ENCODE results near the gene MS4A10.
"Not testable (repeated sequence)": the region's sequence is repeated elsewhere in the genome, so short reads cannot be mapped to it uniquely, and the experiment has no call there.

MS4A10 gene

DNA sequence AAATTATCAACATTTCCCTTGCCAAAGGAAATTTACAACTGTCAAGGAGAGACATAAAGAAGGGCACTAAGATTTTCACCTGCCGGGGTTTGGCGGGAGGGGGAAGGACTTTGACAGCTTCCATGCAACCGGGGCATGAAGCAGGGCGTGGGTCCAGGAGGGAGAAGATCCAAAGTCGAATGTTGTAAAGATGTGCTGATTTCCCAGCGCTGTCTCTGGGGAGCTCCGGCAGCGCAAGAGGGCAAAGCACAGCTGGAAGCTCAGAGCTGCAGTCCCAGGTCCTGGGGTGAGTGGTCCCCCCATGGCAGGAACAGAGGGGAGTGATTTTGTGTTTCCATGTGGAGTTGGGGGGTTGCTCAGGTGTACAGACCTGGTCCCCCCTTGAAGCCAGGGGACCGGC is at the start of gene MS4A10:
Gene MS4A10, plus strand, starts transcription at position 198 of the 400 bp plus-strand sequence. CDS start 5,003 bp downstream, outside the sequence.
- no peak for DNase-seq

DNA sequence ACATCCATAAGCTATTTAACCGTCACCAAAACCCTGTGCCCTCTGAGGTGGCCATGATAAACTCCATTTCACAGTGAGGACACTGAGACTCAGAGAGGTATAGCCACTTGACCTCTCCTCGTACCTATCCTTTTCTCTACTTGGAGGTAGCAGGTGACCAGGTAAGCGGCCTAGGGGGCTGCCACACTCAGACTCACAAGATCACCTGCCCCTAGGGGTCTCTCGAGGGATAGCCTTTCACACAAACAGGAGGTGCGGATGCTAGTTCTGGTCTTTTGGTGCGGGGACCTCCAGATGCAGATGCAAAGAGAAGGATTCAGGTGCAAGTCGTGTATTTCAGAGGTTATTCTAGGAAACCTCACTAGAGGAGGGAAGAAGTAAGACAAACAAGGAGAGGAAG is 46.0 kb upstream of the MS4A10 start:
- DNase-seq: no peak

DNA sequence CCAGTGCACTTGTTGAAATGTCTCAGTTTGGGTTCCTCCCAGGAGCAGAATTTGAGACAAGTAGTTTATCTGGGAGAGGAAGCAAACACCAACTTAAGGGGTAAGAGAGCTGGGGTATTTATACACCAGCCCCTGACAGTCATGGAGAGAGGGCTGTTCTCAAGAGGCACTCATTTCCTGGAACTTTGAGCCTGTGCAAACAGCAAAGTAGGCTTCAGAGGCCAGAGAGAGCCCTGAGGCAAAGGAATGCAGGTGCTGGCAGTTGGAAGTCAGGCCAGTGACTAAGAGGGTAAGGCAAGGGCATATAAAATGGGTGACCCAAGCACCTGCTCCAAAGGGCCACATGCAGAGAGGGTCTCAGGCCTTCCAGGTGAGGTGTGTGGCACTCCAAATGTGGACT is 44.6 kb upstream of the MS4A10 start:
- no peak for DNase-seq

DNA sequence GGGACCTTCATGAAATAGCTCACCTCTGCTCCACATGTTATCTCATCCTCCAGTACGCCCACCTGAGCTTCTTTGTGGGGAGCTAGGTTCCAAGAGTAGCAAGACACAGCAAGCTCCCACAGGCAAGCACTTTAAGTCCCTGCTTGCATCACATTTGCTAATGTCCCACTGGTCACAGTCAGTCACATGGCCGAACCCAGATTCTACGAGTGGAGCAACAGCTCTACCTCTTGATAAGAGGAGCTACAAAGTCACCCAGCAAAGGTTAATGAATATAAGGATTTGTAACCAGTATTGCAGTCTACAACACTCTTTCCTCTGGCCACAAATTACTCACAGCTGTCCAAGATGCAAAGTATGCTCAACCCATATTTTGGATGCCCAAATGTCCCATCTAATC is 43.7 kb upstream of the MS4A10 start:
- DNase-seq: no peak

DNA sequence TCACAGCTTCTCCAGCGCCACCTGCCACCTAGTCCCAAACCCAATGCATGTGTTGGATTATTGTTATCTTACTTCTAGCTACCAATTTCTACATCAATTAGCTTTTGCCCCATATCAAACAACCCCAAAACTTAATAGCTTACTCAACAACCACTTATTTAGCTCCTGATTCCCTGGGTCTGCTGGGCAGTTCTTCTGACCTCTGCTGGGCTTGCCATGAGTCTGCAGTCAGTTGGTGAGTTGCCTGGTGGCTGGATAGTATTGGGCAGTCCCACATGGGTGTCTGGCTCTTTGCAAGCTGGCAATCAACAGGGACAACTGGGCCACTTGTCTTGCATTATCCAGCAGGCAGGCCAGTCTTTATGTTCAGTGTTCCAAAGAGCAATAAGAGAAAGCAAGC is 42.1 kb upstream of the MS4A10 start:
- no peak for DNase-seq

DNA sequence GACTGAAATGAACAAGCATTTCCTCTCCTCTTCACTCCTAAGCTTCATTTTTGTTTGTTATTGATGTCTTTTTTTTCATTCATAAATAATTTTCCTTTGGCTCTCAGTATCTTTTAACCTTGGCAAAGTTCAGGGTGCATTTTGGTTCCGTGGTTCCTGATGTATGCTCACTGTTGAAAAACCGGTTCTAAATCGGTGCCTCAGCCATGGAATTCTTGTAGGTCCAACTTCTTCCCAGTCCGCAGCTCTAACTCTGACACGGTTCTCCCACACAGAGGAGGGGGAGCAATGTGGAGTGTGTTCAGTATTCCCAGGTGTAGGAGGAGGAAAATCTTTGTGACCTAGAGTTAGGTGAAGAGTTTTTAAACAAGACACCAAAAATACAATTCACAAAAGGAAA is 41.0 kb upstream of the MS4A10 start:
- DNase-seq: no peak

DNA sequence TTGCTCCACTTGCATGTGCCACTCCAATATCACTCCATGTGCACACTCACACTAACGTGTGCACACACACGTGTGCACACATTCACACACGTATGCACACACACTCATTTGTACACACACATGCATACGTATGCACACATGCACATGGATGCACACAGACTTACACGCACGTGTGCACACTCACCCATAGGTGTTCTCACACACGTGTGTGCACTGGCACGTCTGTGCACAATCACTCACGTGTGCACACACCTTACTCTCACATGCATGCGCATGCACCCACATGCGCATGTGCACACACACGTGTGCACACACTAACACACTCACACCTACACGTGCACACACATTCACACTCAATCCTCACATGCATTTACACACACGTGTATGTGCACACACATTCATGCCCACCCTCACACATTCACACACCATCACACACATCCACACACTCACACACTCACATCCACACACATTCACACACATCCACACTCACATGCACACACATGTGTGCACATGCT is 37.7 kb upstream of the MS4A10 start:
- DNase-seq: no peak

DNA sequence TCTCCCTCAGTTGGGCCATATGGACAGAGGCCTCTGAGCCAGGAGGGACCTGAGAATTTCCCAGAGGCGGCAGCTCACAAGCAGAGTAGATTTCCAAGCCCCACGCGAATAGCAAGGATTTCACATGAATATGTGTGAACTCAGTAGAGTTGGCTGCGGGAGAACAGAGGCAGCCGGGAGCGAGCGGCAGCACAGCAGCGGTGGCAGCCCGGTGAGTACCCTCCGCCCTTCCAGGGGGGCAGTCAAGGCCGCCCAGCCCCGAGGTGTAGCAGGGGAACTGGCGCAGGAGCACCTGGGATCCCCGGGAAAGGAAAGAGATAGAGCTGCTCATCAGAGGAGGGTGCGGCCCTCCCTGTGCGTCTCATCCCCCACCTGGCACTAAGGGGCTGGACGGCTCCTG is 36.9 kb upstream of the MS4A10 start:
- DNase-seq: no peak

DNA sequence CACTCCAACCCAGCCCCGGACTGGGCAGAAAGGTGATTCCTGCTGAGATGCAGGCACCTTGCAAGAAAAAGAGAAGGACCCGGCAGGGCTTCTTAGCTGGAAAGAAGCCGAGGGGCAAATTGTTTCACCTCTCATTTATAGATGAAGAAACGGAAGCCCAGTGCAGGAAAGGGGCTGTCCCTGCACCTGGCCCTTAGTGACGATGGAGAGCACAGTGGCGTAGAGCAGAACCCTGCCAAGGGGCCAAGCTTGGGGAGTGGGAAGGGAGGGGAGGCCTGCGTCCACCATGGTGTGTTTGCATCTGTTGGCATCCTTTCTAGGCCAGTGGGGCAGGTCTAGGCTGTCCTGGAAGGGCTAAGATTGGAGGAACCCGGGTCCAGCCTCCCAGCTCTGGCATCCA is 36.3 kb upstream of the MS4A10 start:
- no peak for DNase-seq

DNA sequence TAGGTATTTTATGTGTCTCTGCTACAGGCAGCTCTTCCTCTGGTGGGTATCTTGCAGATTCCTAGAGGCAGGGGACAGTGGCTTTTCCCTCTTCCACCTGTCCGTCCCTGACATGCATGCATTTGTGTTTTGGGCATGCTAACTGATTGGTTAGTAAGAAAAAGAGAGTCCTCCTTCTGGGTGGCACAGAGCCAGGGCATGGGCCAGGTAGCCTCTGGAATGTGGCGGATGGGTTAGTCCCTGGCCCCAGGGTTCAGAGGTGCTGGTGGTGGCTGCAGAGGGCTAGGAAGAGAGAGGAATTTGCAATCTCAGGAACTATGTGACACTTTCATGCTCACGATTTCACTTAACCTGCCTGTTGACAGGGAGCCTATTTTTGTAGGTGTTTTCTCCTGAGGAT is 34.2 kb upstream of the MS4A10 start:
- DNase-seq: no peak

DNA sequence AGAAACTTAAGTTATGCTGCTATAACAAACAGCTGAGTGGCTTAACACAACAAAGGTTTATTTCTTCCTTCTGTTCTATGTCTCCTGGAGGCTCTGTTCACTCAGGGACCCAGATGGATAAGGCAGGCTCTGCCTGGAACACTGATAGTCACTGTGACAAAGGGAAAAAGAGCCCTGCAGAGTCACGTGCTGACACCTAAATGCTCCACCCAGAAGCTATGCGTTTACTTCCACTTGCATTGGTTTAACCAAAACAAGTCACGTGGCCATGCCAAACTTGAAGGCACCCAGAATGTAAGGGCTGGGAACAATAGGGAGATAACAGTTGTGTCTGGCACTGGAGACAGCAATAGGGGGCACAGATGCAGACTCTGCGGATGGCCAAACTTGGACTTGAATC is 31.8 kb upstream of the MS4A10 start:
- DNase-seq: no peak

DNA sequence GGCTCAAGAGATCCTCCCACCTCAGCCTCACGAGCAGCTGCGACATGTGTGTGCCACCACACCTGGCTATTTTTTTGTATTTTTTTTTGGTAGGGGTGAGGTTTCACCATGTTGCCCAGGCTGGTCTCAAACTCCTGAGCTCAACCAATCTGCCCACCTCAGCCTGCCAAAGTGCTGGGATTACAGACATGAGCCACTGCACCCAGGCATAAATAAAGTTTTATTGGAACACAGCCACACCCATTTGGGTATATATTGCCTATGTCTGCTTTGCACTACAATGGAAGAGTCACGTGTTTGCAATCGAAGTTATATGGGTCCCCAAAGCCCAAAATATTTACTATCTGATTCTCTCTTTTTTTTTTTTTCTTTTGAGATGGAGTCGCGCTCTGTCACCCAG is 30.2 kb upstream of the MS4A10 start:
- DNase-seq: no peak

DNA sequence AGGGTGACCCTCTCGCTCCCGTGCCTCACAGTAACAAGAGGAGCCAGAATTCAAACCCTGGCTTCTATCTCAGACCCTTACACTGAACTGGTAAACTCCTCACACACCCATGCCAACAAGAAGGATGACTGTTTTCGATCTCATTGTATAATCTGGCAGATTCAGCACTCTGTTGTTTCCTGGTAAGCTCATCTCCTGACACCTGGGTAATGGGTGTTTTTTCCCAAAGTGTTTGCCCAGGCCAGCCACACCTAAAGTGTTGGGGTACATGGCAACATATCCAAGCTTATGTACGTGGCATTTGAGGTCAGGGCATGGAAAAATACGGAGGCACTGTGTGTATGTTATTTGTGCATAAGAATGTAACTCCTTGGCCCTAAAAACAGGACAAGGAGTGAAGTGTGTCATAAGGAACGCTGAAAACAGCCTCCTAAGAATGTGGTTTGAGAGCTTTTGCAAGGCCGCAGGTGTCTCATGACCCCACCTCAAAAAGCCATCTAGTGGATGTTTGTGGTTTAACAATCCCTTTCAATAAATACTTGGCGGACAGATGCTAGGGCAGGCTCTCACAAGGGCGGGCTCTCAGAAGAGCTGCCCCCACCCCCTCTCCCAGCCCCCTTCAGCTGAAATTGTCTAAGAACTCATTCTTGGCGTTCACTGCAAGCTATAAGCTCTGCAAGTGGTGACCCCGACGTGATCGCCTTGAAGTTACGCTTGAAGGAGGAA is 28.7 kb upstream of the MS4A10 start, which contains the start of gene MS4A15:
Gene MS4A15, plus strand, starts transcription at position 561 of the 726 bp plus-strand sequence. CDS start 6,867 bp downstream, outside the sequence.
- peak; percentile 86 for DNase-seq

DNA sequence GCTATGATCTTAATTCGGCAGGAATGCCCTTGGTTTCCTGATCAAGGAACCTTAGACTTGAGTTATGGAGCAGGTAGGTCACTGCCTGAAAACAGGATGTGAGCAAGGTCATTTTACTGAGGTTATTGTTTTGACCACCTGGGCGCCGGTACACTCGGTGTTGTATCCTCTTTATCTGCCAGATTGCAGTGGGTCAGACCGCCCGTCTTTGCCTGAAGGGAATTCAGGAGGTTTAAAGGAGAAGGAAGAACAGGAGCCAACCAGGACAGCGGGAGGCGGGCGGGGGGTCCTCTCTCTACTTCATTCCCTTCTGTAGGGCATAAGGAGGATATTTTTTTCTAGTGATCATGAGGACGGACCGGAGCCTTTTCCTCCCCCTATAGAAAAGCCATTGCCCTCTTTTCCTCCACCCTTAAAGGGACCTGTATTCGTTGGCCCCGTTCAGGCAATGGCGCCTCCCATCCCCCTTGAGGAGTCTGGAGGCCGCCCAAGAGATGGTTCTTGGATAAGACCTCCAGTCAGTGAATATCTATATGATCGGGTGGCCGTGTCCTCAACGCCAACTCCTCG is 27.8 kb upstream of the MS4A10 start:
- peak; percentile 38 for DNase-seq

DNA sequence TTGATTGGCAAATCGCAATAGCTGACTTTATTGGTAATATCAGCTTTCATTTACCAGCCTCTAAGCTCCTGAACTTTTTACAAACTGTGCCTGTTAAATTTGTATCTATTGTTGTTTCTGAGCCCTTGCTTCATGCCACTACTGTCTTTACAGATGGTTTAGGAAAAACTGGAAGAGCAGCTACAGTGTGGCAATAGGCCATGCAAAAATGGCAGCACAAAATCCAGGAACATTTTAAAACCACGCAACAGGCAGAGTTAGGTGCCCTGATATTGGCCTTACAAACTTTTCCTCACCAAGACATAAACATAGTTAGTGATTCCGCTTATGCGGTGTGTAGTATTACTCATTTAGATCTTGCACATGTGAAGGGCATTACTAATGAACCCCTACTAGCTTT is 26.5 kb upstream of the MS4A10 start:
- not testable (repeated sequence) for DNase-seq

DNA sequence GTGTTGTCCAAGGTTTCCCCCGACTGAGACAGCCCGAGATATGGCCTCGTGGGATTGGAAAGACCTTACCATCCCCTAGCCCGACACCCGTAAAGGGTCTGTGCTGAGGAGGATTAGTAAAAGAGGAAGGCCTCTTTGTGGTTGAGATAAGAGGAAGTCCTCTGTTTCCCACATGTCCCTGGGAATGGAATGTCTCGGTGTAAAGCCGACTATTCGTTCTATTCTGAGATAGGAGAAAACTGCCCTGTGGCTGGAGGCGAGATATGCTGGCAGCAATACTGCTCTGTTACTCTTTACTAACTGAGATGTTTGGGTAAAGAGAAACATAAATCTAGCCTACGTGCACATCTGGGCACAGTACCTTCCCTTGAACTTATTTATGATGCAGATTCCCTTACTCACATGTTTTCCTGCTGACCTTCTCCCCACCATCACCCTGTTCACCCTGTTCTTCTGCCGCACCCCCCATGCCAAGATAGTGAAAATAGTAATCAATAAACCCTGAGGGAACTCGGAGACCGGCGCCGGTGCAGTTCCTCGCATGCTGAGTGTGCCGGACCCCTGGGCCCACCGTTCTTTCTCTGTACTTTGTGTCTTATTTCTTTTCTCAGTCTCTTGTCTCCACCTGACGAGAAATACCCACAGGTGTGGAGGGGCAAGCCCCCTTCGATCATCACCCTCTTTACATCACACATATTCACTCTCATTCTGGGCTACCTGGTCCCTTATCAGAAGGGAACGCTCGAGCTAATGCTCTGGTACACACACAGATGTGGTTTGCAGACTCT is 25.5 kb upstream of the MS4A10 start:
- not testable (repeated sequence) for DNase-seq

DNA sequence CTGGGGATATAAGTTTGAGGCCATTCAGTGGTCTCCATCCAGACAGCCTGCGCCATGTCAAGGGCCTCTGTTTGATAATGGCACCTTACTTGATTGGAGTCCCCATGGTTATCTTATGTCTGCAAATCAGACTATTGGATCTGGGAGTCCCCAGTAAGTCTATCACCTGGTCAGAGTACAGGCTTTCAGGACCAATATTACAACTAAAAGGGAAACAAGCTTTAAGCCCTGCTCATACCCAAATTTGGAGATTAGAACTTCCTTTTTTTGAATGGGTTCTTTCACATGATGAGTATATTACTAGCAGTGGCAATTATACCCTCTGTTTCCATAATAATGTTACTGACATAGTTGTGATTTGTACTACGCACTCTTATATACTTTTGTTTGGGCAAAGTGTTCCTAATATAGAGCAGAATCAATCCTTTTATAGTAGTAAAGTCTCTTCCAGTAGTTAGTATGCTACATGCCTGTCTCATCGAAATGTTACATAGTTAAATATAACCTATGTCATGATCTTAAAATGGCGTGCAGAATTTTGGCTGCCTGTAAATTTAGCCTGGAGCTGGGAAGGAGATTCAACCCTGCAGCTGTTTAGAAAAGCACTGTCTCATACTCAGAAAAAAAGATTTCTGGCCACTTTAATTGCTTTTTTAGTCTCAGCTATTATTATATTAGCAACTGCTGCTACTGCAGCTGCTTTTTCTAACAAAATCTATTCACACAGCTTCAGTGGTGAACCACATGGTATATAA is 23.5 kb upstream of the MS4A10 start:
- peak; percentile 31 for DNase-seq

DNA sequence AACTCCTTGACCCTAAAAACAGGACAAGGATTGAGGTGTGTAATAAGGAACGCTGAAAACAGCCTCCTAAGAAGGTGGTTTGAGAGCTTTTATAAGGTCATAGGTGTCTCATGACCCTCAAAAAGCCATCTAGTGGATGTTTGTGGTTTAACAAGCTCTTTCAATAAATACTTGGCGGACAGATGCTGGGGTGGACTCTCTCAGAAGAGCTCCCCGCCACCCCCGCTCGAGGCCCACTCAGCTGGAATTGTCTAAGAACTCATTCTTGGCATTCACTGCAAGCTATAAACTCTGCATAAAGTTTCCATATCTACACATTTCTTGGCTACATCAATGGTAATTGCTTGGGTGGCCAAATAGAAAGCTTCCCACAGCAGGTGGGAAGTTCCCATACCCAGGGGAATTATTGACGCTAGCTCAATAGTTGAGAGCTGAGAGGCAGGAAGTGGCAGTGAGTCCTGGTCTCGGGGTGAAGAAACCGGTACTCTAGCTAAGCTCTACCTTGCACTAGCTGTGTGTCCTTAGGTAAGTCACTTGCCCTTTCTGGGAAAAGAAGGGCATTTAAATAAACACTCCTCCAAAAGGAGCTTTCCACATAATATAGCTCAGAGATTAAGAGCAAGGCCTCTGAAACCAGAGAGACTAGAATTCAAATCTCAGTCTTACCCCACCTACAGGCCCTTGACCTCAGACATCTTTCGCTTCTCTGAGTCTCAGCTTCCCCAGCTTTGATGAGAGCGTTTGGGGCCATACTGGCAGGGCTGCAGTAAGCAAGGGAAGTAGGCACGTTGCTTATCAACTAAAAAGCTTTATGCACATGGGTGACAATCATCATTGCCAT is 22.1 kb upstream of the MS4A10 start:
- peak; percentile 42 for DNase-seq

DNA sequence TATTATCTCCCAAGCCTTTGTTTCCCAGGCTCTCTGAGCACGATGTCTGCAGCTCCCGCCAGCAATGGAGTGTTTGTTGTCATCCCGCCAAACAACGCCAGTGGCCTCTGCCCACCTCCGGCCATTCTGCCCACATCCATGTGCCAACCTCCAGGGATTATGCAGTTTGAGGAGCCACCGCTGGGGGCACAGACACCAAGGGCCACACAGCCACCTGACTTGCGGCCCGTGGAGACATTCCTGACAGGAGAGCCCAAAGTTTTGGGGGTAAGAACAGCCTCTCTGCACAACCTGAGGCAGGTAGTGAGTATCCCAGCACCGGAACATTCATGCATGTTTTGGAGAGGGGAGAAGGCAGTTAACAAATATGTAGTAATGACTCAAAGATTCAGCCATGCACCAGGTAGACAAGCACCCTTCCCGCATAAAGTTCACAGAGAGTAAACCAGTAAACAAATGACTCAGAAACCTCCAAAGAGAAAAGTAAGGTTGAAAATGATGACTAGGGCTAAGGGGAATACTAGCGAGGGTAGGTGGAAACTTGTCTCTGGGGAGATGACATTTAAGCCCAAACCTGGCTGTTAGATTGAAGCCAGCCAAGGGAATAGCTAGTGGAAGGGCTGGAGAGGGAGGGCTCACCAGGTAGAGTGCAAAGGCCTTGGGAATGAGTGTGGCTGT is 21.3 kb upstream of the MS4A10 start:
- DNase-seq: no peak

DNA sequence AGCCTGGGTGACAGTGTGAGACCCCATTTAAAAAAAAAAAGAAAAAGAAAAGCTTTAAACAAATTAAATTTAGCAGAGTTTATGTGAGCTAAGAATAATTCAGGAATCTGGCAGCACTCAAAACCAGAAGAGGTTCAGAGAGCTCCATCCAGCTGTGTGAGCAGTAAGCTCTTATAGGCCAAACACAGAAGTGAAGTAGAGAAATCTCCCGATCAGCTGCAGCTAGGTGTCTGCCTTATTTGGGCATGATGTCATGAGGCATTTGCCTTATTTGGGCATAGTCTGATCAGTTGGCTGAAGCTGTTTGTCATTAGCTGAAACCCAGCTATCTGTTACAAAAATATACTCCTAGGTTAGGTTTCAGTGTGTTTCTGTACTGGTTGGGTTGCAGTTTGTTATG is 20.3 kb upstream of the MS4A10 start:
- peak; percentile 47 for DNase-seq

DNA sequence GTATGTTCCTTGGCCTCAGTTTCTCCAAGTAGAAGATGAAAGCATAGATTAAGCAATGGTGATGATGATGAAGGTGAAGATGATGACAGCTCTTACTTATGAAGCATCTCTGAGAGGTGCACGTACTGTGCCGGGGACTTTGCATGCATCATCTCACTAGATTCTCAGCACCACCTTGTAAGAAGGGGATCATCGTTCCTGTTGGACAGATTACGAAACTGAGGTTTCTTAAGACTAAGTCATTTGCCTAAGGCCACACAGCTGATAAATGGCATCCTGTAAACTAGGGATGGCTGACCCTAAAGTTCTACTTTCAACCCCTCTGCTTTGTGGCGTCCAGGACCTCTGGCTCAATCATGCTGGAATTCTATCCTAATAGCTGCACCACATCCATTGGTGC is 19.8 kb upstream of the MS4A10 start:
- no peak for DNase-seq
